G401.6 (cell line): ENCODE measurements around the gene IQCE.
A peak's percentile ranks its signal among the peaks of the same experiment; 100 is the strongest.

Experiments used
- FAIRE-seq: peaks from 2 replicates; lab custom pipeline; 2012; peaks lifted over from hg19 to GRCh38; lab: Jason Lieb, UNC

Gene IQCE, protein sequence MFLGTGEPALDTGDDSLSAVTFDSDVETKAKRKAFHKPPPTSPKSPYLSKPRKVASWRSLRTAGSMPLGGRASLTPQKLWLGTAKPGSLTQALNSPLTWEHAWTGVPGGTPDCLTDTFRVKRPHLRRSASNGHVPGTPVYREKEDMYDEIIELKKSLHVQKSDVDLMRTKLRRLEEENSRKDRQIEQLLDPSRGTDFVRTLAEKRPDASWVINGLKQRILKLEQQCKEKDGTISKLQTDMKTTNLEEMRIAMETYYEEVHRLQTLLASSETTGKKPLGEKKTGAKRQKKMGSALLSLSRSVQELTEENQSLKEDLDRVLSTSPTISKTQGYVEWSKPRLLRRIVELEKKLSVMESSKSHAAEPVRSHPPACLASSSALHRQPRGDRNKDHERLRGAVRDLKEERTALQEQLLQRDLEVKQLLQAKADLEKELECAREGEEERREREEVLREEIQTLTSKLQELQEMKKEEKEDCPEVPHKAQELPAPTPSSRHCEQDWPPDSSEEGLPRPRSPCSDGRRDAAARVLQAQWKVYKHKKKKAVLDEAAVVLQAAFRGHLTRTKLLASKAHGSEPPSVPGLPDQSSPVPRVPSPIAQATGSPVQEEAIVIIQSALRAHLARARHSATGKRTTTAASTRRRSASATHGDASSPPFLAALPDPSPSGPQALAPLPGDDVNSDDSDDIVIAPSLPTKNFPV

DNA sequence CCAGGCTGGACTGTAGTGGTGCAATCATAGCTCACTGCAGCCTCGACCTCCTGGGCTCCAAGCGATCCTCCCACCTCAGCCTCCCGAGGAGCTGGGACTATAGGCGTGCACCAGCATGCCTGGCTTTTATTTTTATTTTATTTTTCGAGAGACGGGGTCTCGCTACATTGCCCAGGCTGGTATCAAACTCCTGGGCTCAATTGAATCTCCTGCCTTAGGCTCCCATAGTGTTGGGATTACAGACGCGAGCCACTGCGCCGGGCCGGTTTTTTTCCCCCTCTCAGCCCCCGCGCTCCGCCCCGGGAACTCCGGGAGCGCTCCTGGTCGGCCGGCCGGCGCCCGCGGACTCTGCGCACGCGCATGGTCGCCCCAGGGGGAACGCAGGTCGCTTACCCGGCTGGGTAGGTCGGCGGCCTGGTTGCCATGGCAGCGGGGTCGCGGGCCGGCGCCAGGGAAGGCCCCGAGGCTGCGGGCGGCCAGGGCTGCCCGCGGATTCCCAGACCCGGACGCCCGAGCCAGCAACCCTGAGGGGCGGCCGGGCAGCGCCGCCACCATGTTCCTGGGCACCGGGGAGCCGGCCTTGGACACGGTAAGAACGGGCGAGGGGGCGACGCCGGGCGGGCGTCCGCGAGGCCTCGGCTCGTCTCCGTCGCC, at the start of gene IQCE:
IQCE (plus strand) TSS at position 351 of the 654 bp plus-strand sequence; CDS start at position 554, 203 bp downstream.
- FAIRE-seq = no peak

DNA sequence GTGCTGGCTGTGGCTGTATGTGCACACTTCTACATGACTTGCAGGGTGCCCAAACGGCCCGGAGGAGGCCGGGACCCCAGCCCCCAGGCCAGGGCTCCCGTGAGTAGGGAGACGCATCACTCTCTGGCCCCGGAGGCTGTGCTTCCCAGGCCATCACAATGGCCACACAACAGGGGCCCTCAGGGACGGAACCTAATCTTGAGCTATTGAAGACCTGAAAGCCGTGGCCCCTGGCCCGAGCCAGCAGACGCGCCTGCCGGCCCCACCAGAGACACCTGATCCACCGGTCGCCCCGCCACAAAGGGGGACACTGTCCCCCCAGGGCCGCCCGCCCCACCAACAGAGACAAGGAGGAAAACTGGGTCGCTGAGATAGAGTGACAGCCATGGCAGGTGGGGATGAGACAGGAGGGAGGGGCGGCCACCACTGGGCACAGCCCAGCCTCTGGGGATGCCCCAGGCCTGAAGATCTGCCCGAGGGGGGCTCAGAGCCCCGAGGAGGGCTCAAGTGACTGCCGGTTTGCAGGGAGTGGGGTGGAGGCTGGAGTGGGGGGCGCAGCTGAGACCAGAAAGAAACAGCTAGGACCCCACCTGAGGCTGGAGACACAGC, 49.4 kb upstream of the IQCE start:
- FAIRE-seq = no peak

DNA sequence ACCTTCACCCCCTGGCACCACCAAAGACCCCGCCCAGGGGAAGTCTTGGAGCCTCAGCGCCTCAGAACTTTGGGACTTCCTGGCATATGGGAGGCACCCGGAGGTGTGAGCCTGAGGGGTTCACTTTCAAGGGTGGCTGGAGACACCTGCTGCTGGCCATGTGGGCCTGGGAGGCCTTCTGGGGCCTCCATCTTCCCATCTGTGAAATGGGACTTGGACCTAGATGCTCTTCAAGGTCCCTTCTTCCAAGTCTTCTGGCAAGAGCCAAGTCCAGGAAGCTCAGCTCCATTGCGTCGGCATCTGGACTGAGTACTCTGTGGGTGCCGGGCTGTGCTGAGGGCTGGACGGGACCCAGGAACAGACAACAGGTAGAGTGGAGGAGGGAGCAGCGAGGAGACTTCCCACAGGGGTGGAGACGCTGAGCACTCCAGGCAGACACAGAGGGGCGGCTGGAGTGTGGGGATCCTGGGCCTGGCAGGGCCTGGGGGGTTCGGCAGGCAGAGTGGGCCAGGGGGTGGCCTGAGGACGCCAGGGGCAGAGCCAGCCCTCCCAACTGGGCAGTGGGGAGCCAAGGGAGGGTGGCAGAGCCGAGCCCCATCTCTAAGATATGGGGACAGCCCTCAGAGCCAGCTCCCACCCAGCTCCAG, 48.5 kb upstream of the IQCE start:
- no peak for FAIRE-seq

DNA sequence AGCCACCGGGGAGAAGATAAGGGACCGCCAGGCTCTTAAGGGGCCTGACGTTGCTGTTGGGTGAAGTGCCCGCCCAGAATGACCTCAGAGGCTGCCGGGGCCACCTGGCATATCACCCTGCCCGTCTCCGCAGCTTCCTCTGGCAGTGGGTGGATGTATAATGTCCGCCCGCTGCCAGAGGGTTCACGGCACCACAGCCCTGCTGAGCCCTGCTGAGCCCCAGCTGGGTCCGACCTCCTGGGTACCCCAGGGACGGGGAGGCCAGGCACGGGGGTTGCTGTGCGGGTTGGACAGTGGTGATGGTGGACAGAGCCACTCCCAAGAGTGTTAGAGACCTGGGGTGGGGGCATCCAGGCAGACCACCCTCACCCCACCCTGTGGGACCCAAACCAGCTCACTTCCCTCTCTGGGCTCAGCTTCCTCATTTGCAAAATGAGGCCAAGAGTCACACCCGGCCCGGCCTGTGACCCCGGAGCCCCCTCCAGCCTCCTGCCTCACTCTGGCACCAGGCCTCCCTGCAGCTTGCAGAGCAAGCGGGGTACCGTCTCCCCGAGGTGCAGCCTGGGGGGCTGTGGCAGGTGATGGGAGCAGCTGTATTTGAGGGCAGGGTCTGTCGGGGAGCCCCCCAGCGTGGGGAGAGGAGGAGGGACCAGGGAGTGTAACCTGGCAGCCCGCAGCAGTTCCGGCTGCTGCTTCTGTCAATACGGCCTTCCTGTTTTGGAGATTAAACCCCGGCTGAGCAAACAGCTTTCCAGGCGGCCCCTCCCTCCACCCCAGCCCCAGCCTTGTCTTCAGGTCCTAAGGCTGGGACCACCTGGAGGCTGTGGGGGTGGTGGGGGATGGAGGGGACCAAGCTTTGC, 47.6 kb upstream of the IQCE start:
- FAIRE-seq = no peak

DNA sequence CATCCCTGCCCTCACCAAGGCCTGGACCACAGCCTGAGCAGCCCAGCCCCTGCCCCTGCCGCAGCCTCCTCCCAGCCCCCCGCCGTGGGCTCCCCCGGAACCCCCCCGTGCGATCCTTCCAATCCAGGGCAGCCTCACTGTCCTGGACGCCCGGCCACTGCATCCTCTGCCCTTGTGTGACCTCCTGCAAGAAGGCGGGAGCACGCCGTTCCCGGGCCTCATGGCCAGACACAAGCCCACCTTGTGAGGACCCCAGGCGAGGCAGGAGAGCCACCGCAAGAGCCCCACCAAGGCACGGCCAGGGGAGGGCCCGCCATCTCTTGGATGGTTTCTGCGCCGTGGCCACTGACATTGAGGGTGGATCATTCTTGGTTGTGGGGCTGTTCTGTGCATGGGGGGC, 47.0 kb upstream of the IQCE start:
- FAIRE-seq = no peak

DNA sequence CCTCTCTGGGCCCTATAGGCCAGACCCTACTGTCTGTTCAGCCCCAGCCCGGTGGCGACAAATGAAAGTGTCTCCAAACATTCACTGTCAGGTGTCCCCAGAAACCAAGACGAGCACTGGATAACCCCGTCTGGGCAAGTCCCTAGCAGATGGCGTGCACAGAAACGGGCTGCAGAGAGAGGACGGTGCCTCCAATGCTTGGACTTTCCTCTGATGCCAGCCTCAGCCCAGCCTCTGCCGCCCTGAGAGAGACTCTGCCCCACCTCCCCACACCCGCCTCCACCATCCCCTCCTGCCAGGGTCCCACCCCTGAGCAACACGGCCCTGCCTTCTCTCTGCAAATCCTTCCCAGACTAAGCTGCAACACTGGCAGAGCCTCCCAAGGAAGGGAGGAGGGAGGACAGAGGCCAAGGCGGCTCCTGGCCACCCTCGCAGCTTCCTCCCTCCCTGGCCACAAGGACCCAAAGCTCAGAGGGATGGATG, 46.6 kb upstream of the IQCE start:
- FAIRE-seq = no peak

DNA sequence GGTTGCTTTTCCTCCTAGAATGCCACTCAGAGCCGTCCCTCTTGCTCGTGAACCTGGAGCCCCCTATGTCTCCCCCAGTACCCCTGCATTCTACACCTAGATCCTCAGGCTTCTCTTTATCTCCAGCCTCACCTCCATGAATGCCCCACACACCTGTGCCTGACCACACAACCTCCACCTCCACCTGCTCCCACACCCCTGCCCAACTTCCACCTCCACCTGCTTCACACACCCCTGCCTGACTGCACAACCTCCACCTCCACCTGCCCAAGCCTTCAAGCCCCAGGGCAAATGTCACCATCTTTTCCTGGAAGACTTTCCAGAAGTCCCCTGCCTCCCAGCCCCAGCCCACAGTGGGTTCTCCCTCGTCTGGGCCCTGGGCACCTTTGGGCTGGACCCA, 46.1 kb upstream of the IQCE start:
- FAIRE-seq = no peak

DNA sequence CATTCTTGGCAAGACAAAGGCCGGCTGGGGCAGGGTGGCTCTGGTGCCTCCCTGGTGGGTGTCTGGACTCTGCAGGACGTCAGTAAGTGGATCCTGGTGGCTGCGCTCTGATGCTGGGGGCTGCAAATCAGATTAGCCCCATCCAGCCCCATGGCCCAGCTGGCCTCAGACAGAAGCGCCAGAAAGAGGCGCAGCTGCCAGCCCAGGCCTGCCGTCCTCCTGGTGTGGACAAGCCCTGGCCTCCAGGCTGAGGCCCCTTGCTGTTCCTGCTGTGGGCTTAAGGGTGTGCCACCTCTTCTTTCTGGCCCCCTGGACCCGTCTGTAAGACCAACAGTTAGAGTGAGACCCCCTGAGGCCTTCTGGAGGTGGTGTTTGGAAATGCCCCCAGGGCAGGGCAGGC, 45.1 kb upstream of the IQCE start:
- no peak for FAIRE-seq

DNA sequence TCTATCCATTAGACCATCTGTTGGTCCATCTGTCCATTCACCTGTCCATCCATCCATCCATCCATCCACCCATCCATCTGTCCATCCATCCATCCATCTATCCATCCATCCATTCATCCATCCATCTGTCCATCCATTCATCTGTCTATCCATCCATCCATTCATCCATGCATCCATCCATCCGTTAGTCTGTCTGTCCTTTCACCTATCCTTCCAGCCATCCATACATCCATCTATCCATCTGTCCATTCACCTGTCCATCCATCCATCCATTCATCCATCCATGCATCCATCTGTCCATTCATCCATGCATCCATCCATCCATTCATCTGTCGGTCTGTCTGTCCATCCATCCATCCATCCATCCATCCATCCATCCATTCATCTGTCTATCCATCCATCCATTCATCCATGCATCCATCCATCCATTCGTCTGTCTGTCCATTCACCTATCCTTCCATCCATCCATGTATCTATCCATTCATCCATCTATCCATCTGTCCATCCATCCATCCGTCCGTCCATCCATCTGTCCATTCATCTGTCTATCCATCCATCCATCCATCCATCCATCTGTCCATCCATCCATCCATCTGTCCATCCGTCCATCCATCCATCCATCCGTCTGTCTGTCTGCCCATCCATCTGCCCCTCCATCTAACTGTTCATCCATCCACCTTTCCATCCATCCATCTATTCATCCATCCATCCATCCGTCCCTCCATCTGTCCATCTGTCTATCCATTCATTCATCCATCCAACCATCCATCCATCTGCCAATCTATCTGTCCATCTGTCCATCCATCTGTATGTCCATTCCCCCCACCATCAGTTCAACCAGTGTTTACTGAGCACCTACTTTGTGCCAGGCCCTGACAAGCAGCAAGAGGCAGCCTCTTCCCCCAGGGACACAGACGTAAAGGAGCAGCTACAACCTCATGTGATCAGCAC, 44.0 kb upstream of the IQCE start:
- no peak for FAIRE-seq

DNA sequence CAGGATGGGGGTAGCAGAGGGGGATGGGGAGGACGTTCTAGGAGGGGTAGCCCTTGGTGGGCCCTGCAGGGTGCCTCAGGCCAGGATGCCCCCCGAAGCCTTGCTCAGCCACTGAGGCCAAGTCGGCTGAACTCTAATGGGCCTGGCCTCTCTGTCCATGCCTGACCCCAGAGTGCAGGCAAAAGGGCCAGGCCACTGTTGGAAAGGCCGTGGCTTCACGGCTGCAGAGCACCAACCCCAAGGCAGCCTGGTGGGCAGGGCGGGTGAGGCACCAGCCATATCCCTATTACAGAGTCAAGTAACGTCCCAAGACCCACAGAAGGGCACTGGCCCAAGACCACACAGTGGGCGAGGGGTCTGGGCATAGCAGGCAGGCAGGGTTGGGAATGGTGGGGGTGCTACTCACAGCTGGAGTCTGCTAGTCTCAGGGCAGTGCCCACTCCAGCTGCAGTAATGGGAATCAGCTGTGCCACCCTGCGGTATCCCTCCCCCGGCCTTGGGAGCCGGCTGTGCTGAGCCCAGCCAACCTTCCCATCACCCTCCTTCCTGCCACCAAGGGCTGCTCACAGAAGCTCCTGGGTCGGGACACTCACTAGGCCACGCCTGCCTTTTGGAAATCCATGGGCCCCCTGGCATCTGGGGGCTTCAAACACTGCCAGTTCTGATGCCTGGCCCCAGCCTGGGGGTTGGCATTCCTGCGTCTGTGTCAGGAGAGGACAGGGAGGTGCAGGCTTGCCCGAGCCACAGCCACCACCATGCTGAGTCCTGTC, 43.2 kb upstream of the IQCE start:
- no peak for FAIRE-seq

DNA sequence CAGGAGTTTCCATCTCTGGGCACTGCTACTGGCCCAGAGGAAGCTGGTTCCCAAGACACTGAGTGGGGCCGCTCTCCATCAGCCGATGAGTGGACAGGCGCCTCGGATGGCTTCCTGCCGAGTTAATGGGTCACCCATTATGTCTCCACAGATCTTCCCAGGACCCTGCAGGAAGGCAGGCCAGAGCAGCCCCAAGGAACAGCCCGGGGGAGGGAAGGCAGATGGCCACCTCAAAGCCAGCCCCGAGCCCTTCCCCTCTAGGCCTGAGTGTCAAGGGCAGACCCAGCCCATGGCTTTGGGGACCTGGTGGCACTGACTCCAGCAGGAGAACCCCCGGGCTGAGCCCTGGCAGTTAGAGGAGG, 42.6 kb upstream of the IQCE start:
- no peak for FAIRE-seq

DNA sequence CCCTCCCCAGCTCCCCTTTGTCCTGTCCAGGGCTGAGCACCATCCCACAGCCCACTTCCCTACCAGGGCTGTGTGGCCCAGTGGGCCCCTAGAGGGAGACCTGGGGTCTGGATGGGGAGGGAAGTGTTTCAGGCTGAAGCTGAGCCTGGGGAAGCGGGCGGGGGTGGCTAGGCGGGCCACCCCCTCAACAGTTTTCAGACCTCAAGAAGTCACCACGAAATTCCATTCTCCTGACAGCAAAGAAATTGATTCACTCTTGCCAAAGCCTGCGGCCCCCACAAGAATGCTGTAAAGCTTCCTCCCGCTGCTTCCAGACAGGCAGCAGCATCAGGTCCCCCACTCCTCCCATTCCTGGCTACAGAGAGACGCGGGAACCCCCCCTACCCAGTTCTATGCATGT, 41.8 kb upstream of the IQCE start:
- peak; percentile 87 for FAIRE-seq

DNA sequence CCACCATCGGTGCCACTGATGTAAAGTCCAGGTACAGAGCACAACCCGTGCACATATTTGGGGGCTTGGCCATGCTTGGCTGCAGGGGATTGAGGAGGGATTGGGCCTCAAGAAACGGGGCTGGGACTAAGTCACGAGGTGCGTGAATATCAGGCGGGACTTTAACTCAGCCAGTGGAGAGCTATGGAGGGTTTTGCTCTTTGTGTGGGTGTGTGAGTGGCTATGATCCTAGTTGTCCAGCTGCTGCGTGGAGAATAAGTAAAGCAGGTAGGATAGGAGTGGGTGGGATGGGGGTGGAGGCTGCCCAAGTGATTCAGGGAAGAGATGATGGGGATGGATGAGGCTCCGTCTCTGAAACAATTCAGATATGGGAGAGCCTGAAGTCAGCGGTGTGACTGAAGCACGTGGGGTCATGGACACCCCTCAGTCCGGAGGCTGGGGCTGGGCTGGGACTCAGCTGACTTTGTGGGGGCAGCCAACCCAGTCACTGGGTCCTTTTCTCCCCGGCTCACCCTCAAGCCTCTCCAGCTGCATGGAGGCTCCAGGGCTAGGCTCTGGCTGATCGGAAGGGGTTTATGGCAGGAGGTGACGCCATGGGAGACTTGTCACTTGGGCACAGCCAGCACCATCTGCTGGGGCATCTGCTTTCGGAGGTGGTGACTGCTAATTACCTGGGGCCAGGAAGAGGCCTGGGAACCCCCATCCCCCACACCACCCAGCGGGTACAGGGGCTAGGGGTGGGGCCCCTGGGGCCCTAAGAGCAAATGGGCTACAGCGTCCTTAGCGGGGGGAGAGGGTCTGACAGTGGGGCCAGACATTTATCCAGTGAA, 40.9 kb upstream of the IQCE start:
- peak; percentile 84 for FAIRE-seq

DNA sequence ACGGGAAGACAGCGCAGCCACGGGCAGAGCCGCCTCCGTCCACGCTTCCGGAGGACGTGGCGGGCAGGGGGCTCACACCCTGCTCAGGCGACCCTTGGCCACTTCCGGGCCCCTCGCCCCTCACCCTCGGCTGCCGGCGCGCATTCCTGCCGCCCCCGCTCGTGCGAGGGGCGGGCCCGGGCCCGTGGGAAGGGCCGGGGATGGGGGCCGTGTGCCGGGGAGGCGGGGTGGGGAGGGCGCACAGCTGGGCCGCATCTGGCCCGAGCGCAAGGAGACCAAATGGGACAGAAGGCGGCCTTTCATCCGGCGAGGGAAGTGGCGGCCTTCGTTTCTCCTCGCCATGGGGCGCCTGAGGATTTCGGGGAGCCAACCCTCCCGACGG, 40.1 kb upstream of the IQCE start:
- FAIRE-seq = no peak

DNA sequence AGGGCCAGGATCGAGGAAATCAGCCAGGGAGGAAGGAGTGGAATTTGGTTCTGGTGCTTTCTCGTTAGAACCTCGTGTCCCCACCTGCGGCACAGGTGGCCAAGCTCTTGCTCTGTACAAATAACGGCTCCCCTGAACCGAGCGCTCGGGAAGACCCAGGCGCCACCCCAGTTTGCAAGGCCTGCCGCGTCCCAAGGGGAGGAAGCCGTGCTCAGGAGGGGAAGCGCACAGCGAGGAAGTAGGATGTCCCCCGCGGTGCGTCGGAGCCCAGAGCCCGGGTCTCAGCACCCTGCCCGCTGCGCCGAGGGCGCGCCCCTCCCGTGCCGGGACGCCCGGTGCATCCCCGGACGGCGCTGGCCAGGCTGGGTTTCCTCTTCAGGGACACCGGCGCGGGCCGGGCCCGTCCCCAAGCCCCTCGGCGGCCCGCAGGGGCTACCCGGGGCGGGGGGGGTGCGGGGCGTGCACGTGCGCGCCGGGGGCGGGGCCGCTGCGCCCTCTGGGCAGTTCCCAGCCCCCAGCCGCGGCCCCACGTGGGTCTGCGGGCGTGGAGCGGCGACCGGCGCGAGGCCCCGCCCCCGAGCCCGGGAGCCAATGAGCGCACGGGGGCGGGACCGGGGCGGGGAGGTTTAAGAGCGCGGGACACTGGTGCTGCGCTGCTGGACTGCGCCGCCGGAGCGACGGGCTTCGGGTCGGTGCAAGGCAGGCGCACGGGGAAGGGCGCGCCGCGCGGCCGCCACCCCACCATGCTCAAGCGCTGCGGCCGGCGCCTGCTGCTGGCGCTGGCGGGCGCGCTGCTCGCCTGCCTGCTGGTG, 39.5 kb upstream of the IQCE start, which contains the start of gene LFNG:
LFNG (plus strand) TSS at position 656 of the 812 bp plus-strand sequence; CDS start at position 744, 88 bp downstream.
- FAIRE-seq = no peak

DNA sequence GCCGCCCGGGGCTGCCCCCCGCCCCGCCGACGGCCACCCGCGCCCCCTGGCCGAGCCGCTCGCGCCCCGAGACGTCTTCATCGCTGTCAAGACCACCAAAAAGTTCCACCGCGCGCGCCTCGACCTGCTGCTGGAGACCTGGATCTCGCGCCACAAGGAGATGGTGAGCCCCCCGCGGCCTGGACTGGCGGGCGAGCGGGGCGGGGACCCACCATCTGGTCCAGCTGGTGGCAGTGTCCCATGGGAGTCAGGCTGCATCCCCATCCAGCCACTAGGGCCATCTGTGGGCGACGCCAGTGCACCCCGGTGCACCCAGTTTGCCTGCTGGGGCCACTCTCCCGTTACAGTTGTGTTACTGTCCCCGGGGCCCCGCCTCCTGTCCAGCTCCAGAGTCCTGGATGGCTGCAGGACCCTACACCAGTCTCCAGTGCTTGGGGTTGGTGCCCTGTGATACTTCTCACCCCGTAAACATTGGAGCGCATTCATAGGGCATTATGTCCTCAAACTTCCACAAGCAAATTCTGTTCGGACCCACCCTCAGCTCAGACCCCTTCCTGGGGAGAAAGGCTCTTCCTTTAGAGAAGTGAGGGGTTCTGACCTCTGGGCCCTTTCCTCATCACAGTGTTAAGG, 38.5 kb upstream of the IQCE start:
- no peak for FAIRE-seq

DNA sequence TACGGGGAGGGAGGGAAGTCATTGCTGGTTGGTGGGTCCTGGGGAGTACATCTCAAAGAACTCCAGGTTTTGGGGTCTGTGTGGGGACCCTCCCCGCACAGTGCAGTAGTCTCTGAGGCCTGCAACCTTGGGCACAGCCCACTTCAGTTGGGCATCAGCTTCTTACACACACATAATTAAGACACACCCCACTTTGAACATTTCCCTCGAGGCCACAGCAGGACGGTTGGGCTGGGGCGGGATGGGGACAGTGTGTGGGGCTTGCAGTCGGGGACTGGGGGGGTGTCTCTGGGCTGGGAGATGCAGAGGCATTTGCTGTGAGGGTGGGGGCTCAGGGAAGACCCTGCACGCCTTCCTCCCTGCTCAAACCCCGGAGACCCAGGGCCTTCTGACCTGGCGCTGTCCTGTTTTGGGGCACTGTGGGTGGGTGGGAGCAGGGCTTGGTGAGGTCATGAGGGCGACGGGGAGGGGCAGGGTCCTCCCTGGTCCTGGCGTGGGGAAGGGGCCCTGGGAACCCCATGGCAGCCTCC, 38.0 kb upstream of the IQCE start:
- no peak for FAIRE-seq
